Measurements from ENCODE around the gene UGT1A1.

Gene UGT1A1

DNA sequence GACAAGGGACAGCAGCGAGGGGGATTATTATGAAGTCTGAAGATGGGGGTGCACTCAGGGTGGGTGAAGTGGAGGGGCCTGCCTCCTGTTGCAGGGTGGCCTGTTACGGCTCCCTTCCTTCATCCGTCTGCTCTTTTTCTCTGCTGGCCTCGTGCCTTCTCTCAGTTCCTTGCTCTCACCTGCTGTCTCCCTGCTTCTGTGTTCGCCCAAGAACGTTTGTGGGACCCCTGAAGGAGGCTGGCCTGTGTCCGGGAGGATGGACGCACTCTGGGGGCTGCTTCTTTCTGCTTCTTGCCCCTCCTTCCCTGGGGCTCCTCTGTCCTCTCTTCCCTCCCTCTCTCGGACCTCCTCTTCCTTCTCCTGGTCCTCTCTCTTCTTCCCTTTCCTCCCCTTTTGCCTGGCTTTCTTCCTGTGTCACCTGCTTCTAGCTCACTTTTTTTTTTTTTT is 31.8 kb downstream of the UGT1A1 start:
- no peak for DNase-seq (ENCODE audit: low read depth in 1 of 2, low spot score in 1 of 2)
- no peak for TF ChIP-seq SPI1 (IDR thresholded peaks at IDR 0.05; ENCODE audit: borderline replicate concordance, low read depth)
- no peak for TF ChIP-seq GABPA (IDR thresholded peaks at IDR 0.05; ENCODE audit: low read depth)
- TF ChIP-seq POLR2AphosphoS5 (IDR thresholded peaks at IDR 0.05; ENCODE audit: low read depth), result no peak
- TF ChIP-seq, protein P1, sequence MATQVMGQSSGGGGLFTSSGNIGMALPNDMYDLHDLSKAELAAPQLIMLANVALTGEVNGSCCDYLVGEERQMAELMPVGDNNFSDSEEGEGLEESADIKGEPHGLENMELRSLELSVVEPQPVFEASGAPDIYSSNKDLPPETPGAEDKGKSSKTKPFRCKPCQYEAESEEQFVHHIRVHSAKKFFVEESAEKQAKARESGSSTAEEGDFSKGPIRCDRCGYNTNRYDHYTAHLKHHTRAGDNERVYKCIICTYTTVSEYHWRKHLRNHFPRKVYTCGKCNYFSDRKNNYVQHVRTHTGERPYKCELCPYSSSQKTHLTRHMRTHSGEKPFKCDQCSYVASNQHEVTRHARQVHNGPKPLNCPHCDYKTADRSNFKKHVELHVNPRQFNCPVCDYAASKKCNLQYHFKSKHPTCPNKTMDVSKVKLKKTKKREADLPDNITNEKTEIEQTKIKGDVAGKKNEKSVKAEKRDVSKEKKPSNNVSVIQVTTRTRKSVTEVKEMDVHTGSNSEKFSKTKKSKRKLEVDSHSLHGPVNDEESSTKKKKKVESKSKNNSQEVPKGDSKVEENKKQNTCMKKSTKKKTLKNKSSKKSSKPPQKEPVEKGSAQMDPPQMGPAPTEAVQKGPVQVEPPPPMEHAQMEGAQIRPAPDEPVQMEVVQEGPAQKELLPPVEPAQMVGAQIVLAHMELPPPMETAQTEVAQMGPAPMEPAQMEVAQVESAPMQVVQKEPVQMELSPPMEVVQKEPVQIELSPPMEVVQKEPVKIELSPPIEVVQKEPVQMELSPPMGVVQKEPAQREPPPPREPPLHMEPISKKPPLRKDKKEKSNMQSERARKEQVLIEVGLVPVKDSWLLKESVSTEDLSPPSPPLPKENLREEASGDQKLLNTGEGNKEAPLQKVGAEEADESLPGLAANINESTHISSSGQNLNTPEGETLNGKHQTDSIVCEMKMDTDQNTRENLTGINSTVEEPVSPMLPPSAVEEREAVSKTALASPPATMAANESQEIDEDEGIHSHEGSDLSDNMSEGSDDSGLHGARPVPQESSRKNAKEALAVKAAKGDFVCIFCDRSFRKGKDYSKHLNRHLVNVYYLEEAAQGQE (IDR thresholded peaks at IDR 0.05; ENCODE audit: insufficient replicate concordance, low read depth), result no peak
- TF ChIP-seq, protein P2, sequence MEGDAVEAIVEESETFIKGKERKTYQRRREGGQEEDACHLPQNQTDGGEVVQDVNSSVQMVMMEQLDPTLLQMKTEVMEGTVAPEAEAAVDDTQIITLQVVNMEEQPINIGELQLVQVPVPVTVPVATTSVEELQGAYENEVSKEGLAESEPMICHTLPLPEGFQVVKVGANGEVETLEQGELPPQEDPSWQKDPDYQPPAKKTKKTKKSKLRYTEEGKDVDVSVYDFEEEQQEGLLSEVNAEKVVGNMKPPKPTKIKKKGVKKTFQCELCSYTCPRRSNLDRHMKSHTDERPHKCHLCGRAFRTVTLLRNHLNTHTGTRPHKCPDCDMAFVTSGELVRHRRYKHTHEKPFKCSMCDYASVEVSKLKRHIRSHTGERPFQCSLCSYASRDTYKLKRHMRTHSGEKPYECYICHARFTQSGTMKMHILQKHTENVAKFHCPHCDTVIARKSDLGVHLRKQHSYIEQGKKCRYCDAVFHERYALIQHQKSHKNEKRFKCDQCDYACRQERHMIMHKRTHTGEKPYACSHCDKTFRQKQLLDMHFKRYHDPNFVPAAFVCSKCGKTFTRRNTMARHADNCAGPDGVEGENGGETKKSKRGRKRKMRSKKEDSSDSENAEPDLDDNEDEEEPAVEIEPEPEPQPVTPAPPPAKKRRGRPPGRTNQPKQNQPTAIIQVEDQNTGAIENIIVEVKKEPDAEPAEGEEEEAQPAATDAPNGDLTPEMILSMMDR (IDR thresholded peaks at IDR 0.05; ENCODE audit: insufficient read depth, low read length), result no peak
- H3K27me3 ChIP-seq (ENCODE audit: insufficient read depth, poor library complexity, severe bottlenecking), result no peaks in the 10 kb centered on the region
- no peak overlapping the region for H3K4me3 ChIP-seq (replicated peaks; ENCODE audit: insufficient read depth, low read length)
- H3K27ac ChIP-seq (replicated peaks), result no peak overlapping the region

DNA sequence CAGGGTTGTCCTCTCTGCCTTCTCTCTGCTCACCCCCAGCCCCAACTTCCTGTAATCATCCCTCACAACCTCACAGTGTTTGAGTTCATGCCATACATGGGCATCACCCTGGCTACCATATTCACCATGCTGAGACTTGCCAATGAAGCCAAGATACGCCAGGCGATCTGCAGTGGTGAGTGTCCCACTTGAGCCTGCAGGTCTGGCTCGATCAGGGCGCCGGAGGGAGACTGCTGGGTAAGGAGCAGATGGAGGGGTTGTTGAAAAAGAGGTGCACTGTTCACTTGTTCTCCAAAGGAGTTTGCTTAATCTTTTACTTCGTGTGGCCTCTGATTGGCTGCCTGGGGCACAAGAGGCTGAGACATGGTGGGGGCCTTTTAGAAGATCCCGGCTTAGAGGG is 32.6 kb downstream of the UGT1A1 start:
- no peaks in the 10 kb centered on the region for H3K27me3 ChIP-seq (ENCODE audit: insufficient read depth, poor library complexity, severe bottlenecking)
- no peak overlapping the region for H3K27ac ChIP-seq (replicated peaks)
- H3K4me3 ChIP-seq (replicated peaks; ENCODE audit: insufficient read depth, low read length), result no peak overlapping the region
- no peak for TF ChIP-seq SPI1 (IDR thresholded peaks at IDR 0.05; ENCODE audit: borderline replicate concordance, low read depth)
- TF ChIP-seq, protein P1 (IDR thresholded peaks at IDR 0.05; ENCODE audit: insufficient replicate concordance, low read depth), result no peak
- TF ChIP-seq GABPA (IDR thresholded peaks at IDR 0.05; ENCODE audit: low read depth), result no peak
- no peak for TF ChIP-seq POLR2AphosphoS5 (IDR thresholded peaks at IDR 0.05; ENCODE audit: low read depth)
- TF ChIP-seq, protein P2 (IDR thresholded peaks at IDR 0.05; ENCODE audit: insufficient read depth, low read length), result no peak
- no peak for DNase-seq (ENCODE audit: low read depth in 1 of 2, low spot score in 1 of 2)

DNA sequence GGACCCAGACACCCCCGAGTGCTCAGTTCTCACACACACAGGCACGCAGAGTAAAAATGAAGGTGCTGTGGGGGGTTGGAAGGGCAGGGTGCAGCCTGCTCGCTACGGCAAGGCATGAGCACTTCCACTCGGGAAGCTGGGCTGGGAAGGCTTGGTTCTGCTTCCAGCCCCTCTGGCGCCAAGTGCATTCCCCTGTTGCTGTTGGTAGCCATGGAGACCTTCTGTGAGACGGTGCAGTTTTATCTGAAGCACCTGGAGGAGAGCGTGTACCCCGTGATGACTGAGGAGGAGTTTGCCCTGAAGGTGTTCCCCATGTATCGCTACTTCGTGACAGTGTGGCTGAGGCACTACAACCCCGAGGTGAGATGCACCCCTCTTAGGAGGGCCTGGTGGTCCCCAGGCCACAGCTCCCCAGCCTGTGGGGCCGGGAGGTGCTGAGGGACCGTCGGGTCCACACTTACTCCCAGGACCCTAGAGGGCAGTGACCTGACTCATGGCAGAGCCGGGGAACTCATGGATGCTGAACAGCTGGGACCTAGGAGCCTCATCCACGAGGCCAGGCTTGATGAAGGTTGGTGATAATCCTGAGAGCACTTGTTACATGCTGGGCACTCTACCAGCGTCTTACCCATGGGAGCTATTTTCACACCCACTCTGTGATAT is 33.5 kb downstream of the UGT1A1 start:
- Histone ChIP-seq H3K27ac (replicated peaks) (no peak overlapping the region), H3K27me3 (ENCODE audit: insufficient read depth, poor library complexity, severe bottlenecking) (no peaks in the 10 kb centered on the region), H3K4me3 (replicated peaks; ENCODE audit: insufficient read depth, low read length) (no peak overlapping the region)
- TF ChIP-seq GABPA (IDR thresholded peaks at IDR 0.05; ENCODE audit: low read depth) (no peak), SPI1 (IDR thresholded peaks at IDR 0.05; ENCODE audit: borderline replicate concordance, low read depth) (no peak), POLR2AphosphoS5 (IDR thresholded peaks at IDR 0.05; ENCODE audit: low read depth) (no peak)
- TF ChIP-seq, protein P2 (IDR thresholded peaks at IDR 0.05; ENCODE audit: insufficient read depth, low read length), result no peak
- TF ChIP-seq, protein P1 (IDR thresholded peaks at IDR 0.05; ENCODE audit: insufficient replicate concordance, low read depth), result no peak
- no peak for DNase-seq (ENCODE audit: low read depth in 1 of 2, low spot score in 1 of 2)
